ENCODE measurements around the gene MT1F.
"Not testable (repeated sequence)": the region's sequence is repeated elsewhere in the genome, so short reads cannot be mapped to it uniquely, and the experiment has no call there.

Gene MT1F

GRCh38 chr16:56669840-56670619 is 12.3 kb downstream of the MT1F start:
- DNase-seq (ENCODE audit: insufficient read length, low spot score): no peak
- no peak for FAIRE-seq
- TF ChIP-seq TAF1 (IDR thresholded peaks at IDR 0.05; ENCODE audit: low read depth, low read length) (no peak), PAX5 (IDR thresholded peaks at IDR 0.05; ENCODE audit: insufficient read depth, low read length, severe bottlenecking) (no peak), POLR2AphosphoS5 (IDR thresholded peaks at IDR 0.05; ENCODE audit: low read depth, low read length) (no peak), POLR2A (IDR thresholded peaks at IDR 0.05; ENCODE audit: low read depth, low read length) (no peak), SPI1 (IDR thresholded peaks at IDR 0.05; ENCODE audit: low read depth, low read length) (no peak)

GRCh38 chr16:56670620-56670934 is 12.8 kb downstream of the MT1F start:
- DNase-seq (ENCODE audit: insufficient read length, low spot score) (no peak), FAIRE-seq (no peak)
- TF ChIP-seq POU2F2 (IDR thresholded peaks at IDR 0.05; ENCODE audit: low read depth, low read length) (no peak), SPI1 (IDR thresholded peaks at IDR 0.05; ENCODE audit: low read depth, low read length) (no peak), PAX5 (IDR thresholded peaks at IDR 0.05; ENCODE audit: insufficient read depth, low read length, severe bottlenecking) (no peak), POLR2AphosphoS5 (IDR thresholded peaks at IDR 0.05; ENCODE audit: low read depth, low read length) (no peak), TAF1 (IDR thresholded peaks at IDR 0.05; ENCODE audit: low read depth, low read length) (no peak), POLR2A (IDR thresholded peaks at IDR 0.05; ENCODE audit: low read depth, low read length) (no peak)

- not testable (repeated sequence) for DNase-seq (ENCODE audit: insufficient read length, low spot score); FAIRE-seq
Measured at GRCh38 chr16:56671691-56672090, 13.9 kb downstream of the MT1F start.

GRCh38 chr16:56672171-56672570 is 14.4 kb downstream of the MT1F start:
- not testable (repeated sequence) for DNase-seq (ENCODE audit: insufficient read length, low spot score); FAIRE-seq

- DNase-seq (ENCODE audit: insufficient read length, low spot score) (no peak), FAIRE-seq (no peak)
- TF ChIP-seq TAF1 (IDR thresholded peaks at IDR 0.05; ENCODE audit: low read depth, low read length) (no peak), POLR2A (IDR thresholded peaks at IDR 0.05; ENCODE audit: low read depth, low read length) (no peak)
Measured at GRCh38 chr16:56672761-56673536, 15.2 kb downstream of the MT1F start.

GRCh38 chr16:56673921-56674320 is 16.2 kb downstream of the MT1F start:
- no peak for TF ChIP-seq POLR2AphosphoS5 (IDR thresholded peaks at IDR 0.05; ENCODE audit: low read depth, low read length)
- no peak for TF ChIP-seq PAX5 (IDR thresholded peaks at IDR 0.05; ENCODE audit: insufficient read depth, low read length, severe bottlenecking)
- no peak for TF ChIP-seq TAF1 (IDR thresholded peaks at IDR 0.05; ENCODE audit: low read depth, low read length)
- no peak for TF ChIP-seq POLR2A (IDR thresholded peaks at IDR 0.05; ENCODE audit: low read depth, low read length)
- TF ChIP-seq POU2F2 (IDR thresholded peaks at IDR 0.05; ENCODE audit: low read depth, low read length): no peak
- TF ChIP-seq SPI1 (IDR thresholded peaks at IDR 0.05; ENCODE audit: low read depth, low read length): no peak
- no peak for DNase-seq (ENCODE audit: insufficient read length, low spot score)
- no peak for FAIRE-seq

GRCh38 chr16:56674570-56674969 is 16.8 kb downstream of the MT1F start:
- not testable (repeated sequence) for DNase-seq (ENCODE audit: insufficient read length, low spot score); FAIRE-seq

DNA sequence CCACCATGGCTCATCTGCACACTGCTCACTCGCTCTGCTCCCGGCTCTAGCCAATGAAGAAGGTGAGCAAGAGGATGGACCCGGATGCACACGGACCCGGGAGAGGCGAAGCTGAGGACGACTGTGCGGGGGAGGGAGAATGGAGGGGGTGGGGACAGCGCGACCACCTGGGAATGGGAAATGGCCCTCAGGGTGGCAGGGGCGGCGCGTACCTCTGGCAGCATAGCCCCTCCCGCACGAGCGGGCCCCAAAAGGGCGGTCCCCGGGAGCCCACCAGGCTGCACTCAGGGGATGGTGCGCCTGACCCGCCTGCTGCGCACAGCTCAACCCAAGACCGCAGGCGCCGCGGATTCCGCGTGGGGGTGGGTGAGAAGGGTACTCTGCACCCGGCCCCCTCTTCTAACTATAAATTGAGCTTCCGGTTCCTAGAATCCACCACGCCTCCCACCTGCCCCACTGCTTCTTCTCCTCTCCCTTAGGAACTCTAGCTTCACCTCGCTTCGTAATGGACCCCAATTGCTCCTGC is 18.0 kb downstream of the MT1F start:
- TF ChIP-seq SPI1 (IDR thresholded peaks at IDR 0.05; ENCODE audit: low read depth, low read length): no peak
- no peak for FAIRE-seq
- DNase-seq (ENCODE audit: insufficient read length, low spot score): no peak

GRCh38 chr16:56677474-56677873 is 19.7 kb downstream of the MT1F start:
- FAIRE-seq (no peak), DNase-seq (ENCODE audit: insufficient read length, low spot score) (no peak)
- no peak for TF ChIP-seq TAF1 (IDR thresholded peaks at IDR 0.05; ENCODE audit: low read depth, low read length)
- no peak for TF ChIP-seq SPI1 (IDR thresholded peaks at IDR 0.05; ENCODE audit: low read depth, low read length)
- no peak for TF ChIP-seq POLR2AphosphoS5 (IDR thresholded peaks at IDR 0.05; ENCODE audit: low read depth, low read length)
- no peak for TF ChIP-seq POU2F2 (IDR thresholded peaks at IDR 0.05; ENCODE audit: low read depth, low read length)
- no peak for TF ChIP-seq PAX5 (IDR thresholded peaks at IDR 0.05; ENCODE audit: insufficient read depth, low read length, severe bottlenecking)
- no peak for TF ChIP-seq POLR2A (IDR thresholded peaks at IDR 0.05; ENCODE audit: low read depth, low read length)

- TF ChIP-seq POU2F2 (IDR thresholded peaks at IDR 0.05; ENCODE audit: low read depth, low read length) (no peak), PAX5 (IDR thresholded peaks at IDR 0.05; ENCODE audit: insufficient read depth, low read length, severe bottlenecking) (no peak), TAF1 (IDR thresholded peaks at IDR 0.05; ENCODE audit: low read depth, low read length) (no peak), POLR2AphosphoS5 (IDR thresholded peaks at IDR 0.05; ENCODE audit: low read depth, low read length) (no peak), SPI1 (IDR thresholded peaks at IDR 0.05; ENCODE audit: low read depth, low read length) (no peak), POLR2A (IDR thresholded peaks at IDR 0.05; ENCODE audit: low read depth, low read length) (no peak)
- DNase-seq (ENCODE audit: insufficient read length, low spot score) (no peak), FAIRE-seq (no peak)
Measured at GRCh38 chr16:56679078-56679730, 21.4 kb downstream of the MT1F start.

Data from GM12891 (cell line).